Nephron progenitor cell (in vitro differentiated cells): Measurements from ENCODE around the gene C21orf91.

ENCODE experiments used
- DNase-seq: peaks from one replicate; pipeline ENCODE4 v3.0.0; 2021
- H3K27ac Mint-ChIP-seq: 2 replicates; pipeline ENCODE4 v1.8.0; 2021; ENCODE audit warnings: mild to moderate bottlenecking, moderate library complexity, mixed read lengths
- H3K27me3 Mint-ChIP-seq: 2 replicates; pipeline ENCODE4 v1.8.0; 2021; ENCODE audit warnings: mild to moderate bottlenecking, low read depth, mixed read lengths; ENCODE audit not compliant: poor library complexity
- H3K36me3 Mint-ChIP-seq: 2 replicates; pipeline ENCODE4 v1.8.0; 2021; ENCODE audit warnings: low read depth, mixed read lengths
- H3K4me1 Mint-ChIP-seq: 2 replicates; pipeline ENCODE4 v1.8.0; 2021; ENCODE audit warnings: mixed read lengths
- H3K4me3 Mint-ChIP-seq: 2 replicates; pipeline ENCODE4 v1.8.0; 2021; ENCODE audit warnings: mild to moderate bottlenecking, moderate library complexity, mixed read lengths
- H3K9me3 Mint-ChIP-seq: 2 replicates; pipeline ENCODE4 v1.8.0; 2021; ENCODE audit warnings: mild to moderate bottlenecking, moderate library complexity, mixed read lengths
- TF ChIP-seq, protein P1 (sequence below): fragments of 200-600 bp; sonication (generic); IDR thresholded peaks from 2 replicates; pipeline ENCODE4 v1.5.0; 2021; ENCODE audit warnings: antibody characterized with exemption

C21orf91 gene

GRCh38 chr21:17781524-17781923 is 37.6 kb downstream of the C21orf91 start:
- Mint-ChIP-seq H3K36me3 (peaks cover 42% of the 10 kb centered on the region), H3K4me3 (no peak overlapping the region), H3K27ac (no peak overlapping the region), H3K9me3 (no peaks in the 10 kb centered on the region), H3K27me3 (peaks cover 2% of the 10 kb centered on the region), H3K4me1 (no peaks in the 10 kb centered on the region)
- TF ChIP-seq, protein P1, sequence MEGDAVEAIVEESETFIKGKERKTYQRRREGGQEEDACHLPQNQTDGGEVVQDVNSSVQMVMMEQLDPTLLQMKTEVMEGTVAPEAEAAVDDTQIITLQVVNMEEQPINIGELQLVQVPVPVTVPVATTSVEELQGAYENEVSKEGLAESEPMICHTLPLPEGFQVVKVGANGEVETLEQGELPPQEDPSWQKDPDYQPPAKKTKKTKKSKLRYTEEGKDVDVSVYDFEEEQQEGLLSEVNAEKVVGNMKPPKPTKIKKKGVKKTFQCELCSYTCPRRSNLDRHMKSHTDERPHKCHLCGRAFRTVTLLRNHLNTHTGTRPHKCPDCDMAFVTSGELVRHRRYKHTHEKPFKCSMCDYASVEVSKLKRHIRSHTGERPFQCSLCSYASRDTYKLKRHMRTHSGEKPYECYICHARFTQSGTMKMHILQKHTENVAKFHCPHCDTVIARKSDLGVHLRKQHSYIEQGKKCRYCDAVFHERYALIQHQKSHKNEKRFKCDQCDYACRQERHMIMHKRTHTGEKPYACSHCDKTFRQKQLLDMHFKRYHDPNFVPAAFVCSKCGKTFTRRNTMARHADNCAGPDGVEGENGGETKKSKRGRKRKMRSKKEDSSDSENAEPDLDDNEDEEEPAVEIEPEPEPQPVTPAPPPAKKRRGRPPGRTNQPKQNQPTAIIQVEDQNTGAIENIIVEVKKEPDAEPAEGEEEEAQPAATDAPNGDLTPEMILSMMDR, result no peak
- DNase-seq, result no peak

DNA sequence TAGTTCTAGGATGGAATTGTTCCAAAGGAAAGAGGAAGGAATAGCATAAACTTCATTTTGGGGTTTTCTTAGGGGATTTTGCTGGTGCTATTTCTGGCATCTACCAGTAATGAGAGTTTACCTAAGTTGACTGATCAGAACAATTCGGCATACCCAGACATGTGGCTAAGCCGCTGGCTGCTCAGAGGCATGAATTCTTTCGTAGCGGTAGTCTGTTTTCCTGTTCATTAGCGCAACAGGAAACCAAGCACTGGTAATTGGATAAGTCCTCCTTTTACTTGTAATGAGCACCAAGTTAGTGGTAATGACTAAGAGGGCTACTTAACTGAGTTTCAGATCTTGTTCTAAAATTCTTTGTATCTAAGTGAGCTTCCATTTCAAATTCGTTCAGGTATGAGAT is 38.6 kb downstream of the C21orf91 start:
- TF ChIP-seq, protein P1, result no peak
- H3K27me3 Mint-ChIP-seq, result peaks cover 2% of the 10 kb centered on the region
- no peak overlapping the region for H3K4me3 Mint-ChIP-seq
- no peaks in the 10 kb centered on the region for H3K9me3 Mint-ChIP-seq
- no peak overlapping the region for H3K27ac Mint-ChIP-seq
- DNase-seq, result no peak
- peaks cover 33% of the 10 kb centered on the region for H3K36me3 Mint-ChIP-seq
- H3K4me1 Mint-ChIP-seq, result no peaks in the 10 kb centered on the region

DNA sequence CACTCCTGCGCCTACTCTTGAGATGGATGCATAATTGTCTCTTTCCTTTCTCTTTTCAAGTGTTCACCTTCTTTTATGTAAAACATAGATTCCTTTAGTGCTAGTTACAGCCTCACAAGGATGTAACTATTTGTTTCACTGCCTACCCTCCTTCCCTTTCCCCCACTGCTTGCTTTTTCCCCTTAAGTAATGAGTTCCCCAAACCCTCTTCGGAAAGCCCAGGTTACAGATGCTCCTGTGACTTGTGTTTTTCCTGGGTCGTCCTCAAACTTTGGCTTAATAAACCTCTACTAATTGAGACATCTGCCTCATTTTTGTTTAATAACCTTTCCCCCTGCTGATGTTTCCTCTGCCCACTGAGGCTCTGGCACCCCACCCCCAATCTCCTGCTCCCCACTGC is 39.2 kb downstream of the C21orf91 start:
- H3K9me3 Mint-ChIP-seq, result no peaks in the 10 kb centered on the region
- TF ChIP-seq, protein P1, result no peak
- no peak for DNase-seq

DNA sequence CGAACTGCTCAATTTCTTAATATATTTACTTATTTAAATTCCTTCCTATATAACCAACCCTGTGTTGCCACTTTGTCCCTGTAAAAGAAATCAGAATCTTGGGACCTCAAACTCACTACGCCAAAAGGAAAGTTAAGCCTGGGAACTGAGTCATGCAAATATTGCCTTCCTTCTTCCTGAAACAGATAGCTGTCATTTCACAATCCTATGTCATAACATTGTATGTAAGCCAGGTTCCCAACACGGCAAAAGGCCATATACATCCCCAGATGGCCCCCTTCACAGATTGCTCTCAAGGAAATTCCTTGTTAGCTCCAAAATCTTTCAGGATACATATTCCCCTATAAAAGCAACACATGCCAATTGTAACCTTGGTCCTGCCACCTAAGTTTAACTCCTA is 39.7 kb downstream of the C21orf91 start:
- Mint-ChIP-seq H3K4me1 (no peaks in the 10 kb centered on the region), H3K4me3 (no peak overlapping the region), H3K27ac (no peak overlapping the region), H3K9me3 (peaks cover under 1% of the 10 kb centered on the region), H3K27me3 (peaks cover 2% of the 10 kb centered on the region), H3K36me3 (peaks cover 22% of the 10 kb centered on the region)
- TF ChIP-seq, protein P1, result no peak
- DNase-seq, result no peak

More for the DNA sequence above, 39.2 kb downstream of the C21orf91 start:
- H3K36me3 Mint-ChIP-seq, result peaks cover 27% of the 10 kb centered on the region
- peaks cover 2% of the 10 kb centered on the region for H3K27me3 Mint-ChIP-seq
- H3K4me3 Mint-ChIP-seq, result no peak overlapping the region
- no peaks in the 10 kb centered on the region for H3K4me1 Mint-ChIP-seq
- no peak overlapping the region for H3K27ac Mint-ChIP-seq

DNA sequence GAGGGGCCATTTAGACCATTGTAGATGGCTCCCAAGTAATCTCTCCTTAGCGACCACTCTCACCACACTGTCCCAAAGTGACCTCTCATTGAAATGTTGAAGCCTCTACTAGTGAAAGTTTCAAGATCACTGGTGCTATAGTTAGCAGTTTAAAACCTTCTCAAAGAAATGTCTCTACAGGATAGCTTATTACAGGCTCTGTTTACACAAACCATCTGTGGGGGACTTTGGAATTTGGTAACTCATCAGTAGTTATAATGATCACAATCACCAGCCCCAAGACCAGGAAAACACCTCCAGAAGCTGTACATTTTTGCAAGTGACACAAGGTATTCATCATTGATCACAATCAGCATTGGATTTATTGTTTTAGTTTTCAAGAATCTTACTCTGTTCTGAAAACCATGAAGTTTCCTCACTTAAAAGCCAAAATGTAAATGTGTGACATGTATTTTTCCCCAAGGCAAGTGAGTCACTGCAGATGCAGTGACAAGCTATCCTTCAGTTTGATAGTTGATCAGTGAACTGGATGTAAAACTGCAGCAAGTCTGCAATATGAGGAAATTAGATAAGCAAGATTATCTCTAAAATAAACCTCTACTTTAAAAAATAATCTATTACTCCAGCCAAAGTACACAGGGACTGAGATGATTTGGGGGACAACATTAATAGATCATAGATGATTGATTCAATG is 41.9 kb downstream of the C21orf91 start:
- Mint-ChIP-seq H3K36me3 (peaks cover 4% of the 10 kb centered on the region), H3K27me3 (peaks cover 2% of the 10 kb centered on the region), H3K27ac (no peak overlapping the region), H3K4me3 (no peak overlapping the region), H3K9me3 (peaks cover 22% of the 10 kb centered on the region), H3K4me1 (no peaks in the 10 kb centered on the region)
- DNase-seq, result no peak
- TF ChIP-seq, protein P1, result no peak
